ENCODE measurements around the gene GPR32.
"Not testable (repeated sequence)": the region's sequence is repeated elsewhere in the genome, so short reads cannot be mapped to it uniquely, and the experiment has no call there.

The GPR32 gene

GRCh38 chr19:50772476-50772875 lies 2.2 kb downstream of the GPR32 start:
- peaks cover 9% of the 10 kb centered on the region for H3K9me3 ChIP-seq (ENCODE audit: control insufficient read depth, low read length)
- H3K36me3 ChIP-seq (ENCODE audit: control insufficient read depth, insufficient read depth, low read length, severe bottlenecking) = no peaks in the 10 kb centered on the region
- H3K27me3 ChIP-seq (replicated peaks; ENCODE audit: control insufficient read depth, insufficient read depth, low read length) = peaks cover 5% of the 10 kb centered on the region
- DNase-seq (ENCODE audit: low read depth) = peak; percentile 22
- no peaks in the 10 kb centered on the region for H3K4me1 ChIP-seq (ENCODE audit: control insufficient read depth, insufficient read depth, low read length)
- H3K9ac ChIP-seq (ENCODE audit: low read length) = no peak overlapping the region
- H3K4me3 ChIP-seq (ENCODE audit: low read length) = no peak overlapping the region

GRCh38 chr19:50772912-50773311 lies 2.6 kb downstream of the GPR32 start:
- H3K4me1 ChIP-seq (ENCODE audit: control insufficient read depth, insufficient read depth, low read length); H3K36me3 ChIP-seq (ENCODE audit: control insufficient read depth, insufficient read depth, low read length, severe bottlenecking); H3K4me3 ChIP-seq (ENCODE audit: low read length); DNase-seq (ENCODE audit: low read depth); H3K9ac ChIP-seq (ENCODE audit: low read length); H3K27me3 ChIP-seq (replicated peaks; ENCODE audit: control insufficient read depth, insufficient read depth, low read length): not testable (repeated sequence)
- H3K9me3 ChIP-seq (ENCODE audit: control insufficient read depth, low read length) = peaks cover 11% of the 10 kb centered on the region

GRCh38 chr19:50773454-50773853 lies 3.2 kb downstream of the GPR32 start:
- H3K4me3 ChIP-seq (ENCODE audit: low read length); H3K9ac ChIP-seq (ENCODE audit: low read length); DNase-seq (ENCODE audit: low read depth); H3K4me1 ChIP-seq (ENCODE audit: control insufficient read depth, insufficient read depth, low read length); H3K36me3 ChIP-seq (ENCODE audit: control insufficient read depth, insufficient read depth, low read length, severe bottlenecking): not testable (repeated sequence)
- Histone ChIP-seq H3K9me3 (ENCODE audit: control insufficient read depth, low read length) (peaks cover 11% of the 10 kb centered on the region), H3K27me3 (replicated peaks; ENCODE audit: control insufficient read depth, insufficient read depth, low read length) (peaks cover 15% of the 10 kb centered on the region)

DNA sequence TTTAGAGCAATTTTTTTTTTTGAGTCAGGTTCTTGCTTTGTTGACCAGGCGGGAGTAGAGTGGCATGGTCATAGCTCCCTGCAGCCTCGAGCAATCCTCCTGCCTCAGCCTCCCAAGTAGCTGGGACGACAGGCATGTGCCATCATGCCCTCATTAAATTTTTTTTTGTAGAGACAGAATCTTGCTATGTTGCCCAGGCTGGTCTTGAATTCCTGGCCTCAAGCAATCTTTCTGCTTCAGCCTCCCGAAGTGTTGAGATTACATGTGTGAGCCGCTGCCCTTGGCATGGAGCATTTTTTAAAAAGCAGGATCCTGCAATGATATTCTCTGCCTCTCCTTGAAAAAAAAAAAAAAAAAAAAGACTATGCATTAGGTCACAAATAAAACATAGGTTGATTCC lies 5.9 kb downstream of the GPR32 start:
- DNase-seq (ENCODE audit: low read depth) = no peak
- Histone ChIP-seq H3K9ac (ENCODE audit: low read length) (no peak overlapping the region), H3K4me1 (ENCODE audit: control insufficient read depth, insufficient read depth, low read length) (no peaks in the 10 kb centered on the region), H3K4me3 (ENCODE audit: low read length) (no peak overlapping the region), H3K27me3 (replicated peaks; ENCODE audit: control insufficient read depth, insufficient read depth, low read length) (peaks cover 39% of the 10 kb centered on the region), H3K36me3 (ENCODE audit: control insufficient read depth, insufficient read depth, low read length, severe bottlenecking) (no peaks in the 10 kb centered on the region), H3K9me3 (ENCODE audit: control insufficient read depth, low read length) (peaks cover 11% of the 10 kb centered on the region)

GRCh38 chr19:50777261-50777660 lies 7.0 kb downstream of the GPR32 start:
- Histone ChIP-seq H3K4me1 (ENCODE audit: control insufficient read depth, insufficient read depth, low read length) (no peaks in the 10 kb centered on the region), H3K4me3 (ENCODE audit: low read length) (no peak overlapping the region), H3K9ac (ENCODE audit: low read length) (no peak overlapping the region), H3K36me3 (ENCODE audit: control insufficient read depth, insufficient read depth, low read length, severe bottlenecking) (no peaks in the 10 kb centered on the region), H3K27me3 (replicated peaks; ENCODE audit: control insufficient read depth, insufficient read depth, low read length) (peaks cover 39% of the 10 kb centered on the region), H3K9me3 (ENCODE audit: control insufficient read depth, low read length) (peaks cover 11% of the 10 kb centered on the region)
- DNase-seq (ENCODE audit: low read depth) = no peak

- DNase-seq (ENCODE audit: low read depth) = peak; percentile 14
- H3K4me1 ChIP-seq (ENCODE audit: control insufficient read depth, insufficient read depth, low read length) = no peaks in the 10 kb centered on the region
- H3K36me3 ChIP-seq (ENCODE audit: control insufficient read depth, insufficient read depth, low read length, severe bottlenecking) = no peaks in the 10 kb centered on the region
- no peak overlapping the region for H3K4me3 ChIP-seq (ENCODE audit: low read length)
- peaks cover 43% of the 10 kb centered on the region for H3K27me3 ChIP-seq (replicated peaks; ENCODE audit: control insufficient read depth, insufficient read depth, low read length)
- H3K9me3 ChIP-seq (ENCODE audit: control insufficient read depth, low read length) = peaks cover 8% of the 10 kb centered on the region
- H3K9ac ChIP-seq (ENCODE audit: low read length) = no peak overlapping the region
Observed at GRCh38 chr19:50777830-50778303, 7.6 kb downstream of the GPR32 start.

GRCh38 chr19:50778906-50779430 lies 8.7 kb downstream of the GPR32 start:
- H3K36me3 ChIP-seq (ENCODE audit: control insufficient read depth, insufficient read depth, low read length, severe bottlenecking) = no peaks in the 10 kb centered on the region
- H3K9ac ChIP-seq (ENCODE audit: low read length) = no peak overlapping the region
- peaks cover 48% of the 10 kb centered on the region for H3K27me3 ChIP-seq (replicated peaks; ENCODE audit: control insufficient read depth, insufficient read depth, low read length)
- DNase-seq (ENCODE audit: low read depth) = no peak
- H3K4me3 ChIP-seq (ENCODE audit: low read length) = no peak overlapping the region
- no peaks in the 10 kb centered on the region for H3K4me1 ChIP-seq (ENCODE audit: control insufficient read depth, insufficient read depth, low read length)
- peaks cover 8% of the 10 kb centered on the region for H3K9me3 ChIP-seq (ENCODE audit: control insufficient read depth, low read length)

DNA sequence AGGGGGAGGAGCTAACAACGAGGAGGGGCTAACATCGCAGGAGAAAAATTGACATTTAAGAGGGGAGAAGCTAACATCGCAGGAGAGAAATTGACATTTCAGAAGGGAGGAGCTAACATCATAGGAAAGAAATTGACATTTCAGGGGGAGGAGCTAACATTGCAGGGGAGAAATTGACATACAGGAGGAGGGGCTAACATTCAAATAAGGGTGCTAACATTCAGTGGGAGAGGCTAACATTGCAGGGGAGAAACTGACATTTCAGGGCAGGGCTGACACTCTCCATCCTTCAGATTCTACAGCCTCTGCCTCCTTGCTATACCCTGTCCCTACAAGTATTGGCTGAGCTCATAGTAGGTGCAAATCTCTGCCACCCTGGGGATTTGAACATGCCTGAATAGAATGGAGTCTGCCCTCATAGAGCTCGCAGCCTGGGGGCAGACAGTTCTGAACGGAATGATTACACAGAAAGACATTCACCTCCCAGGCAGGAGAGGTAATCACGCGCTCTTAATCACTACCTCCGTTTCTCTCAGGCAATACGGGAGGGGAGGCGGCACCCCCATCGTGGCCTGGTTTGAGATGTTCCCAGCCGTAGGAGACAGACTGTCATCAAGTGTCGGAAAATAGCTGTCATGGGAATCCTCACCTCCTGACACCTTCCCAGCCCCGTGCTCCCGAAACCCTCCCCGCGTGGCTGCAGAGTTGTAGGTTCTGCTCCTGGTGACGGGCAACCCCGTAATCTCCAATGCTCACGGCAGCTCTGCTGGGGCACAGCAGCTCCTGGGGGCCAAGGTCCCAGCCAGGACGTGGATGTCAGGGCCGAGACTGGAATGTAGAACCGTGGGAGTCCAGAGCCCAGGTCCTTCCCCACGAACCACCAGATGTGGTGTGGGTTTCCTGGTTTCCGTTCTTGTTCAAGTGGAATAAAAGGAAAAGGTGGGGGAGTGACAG lies 9.5 kb downstream of the GPR32 start:
- H3K9me3 ChIP-seq (ENCODE audit: control insufficient read depth, low read length) = peaks cover 8% of the 10 kb centered on the region
- peaks cover 48% of the 10 kb centered on the region for H3K27me3 ChIP-seq (replicated peaks; ENCODE audit: control insufficient read depth, insufficient read depth, low read length)
- DNase-seq (ENCODE audit: low read depth) = no peak
- H3K9ac ChIP-seq (ENCODE audit: low read length) = no peak overlapping the region
- H3K36me3 ChIP-seq (ENCODE audit: control insufficient read depth, insufficient read depth, low read length, severe bottlenecking) = no peaks in the 10 kb centered on the region
- H3K4me1 ChIP-seq (ENCODE audit: control insufficient read depth, insufficient read depth, low read length) = no peaks in the 10 kb centered on the region
- H3K4me3 ChIP-seq (ENCODE audit: low read length) = no peak overlapping the region

DNA sequence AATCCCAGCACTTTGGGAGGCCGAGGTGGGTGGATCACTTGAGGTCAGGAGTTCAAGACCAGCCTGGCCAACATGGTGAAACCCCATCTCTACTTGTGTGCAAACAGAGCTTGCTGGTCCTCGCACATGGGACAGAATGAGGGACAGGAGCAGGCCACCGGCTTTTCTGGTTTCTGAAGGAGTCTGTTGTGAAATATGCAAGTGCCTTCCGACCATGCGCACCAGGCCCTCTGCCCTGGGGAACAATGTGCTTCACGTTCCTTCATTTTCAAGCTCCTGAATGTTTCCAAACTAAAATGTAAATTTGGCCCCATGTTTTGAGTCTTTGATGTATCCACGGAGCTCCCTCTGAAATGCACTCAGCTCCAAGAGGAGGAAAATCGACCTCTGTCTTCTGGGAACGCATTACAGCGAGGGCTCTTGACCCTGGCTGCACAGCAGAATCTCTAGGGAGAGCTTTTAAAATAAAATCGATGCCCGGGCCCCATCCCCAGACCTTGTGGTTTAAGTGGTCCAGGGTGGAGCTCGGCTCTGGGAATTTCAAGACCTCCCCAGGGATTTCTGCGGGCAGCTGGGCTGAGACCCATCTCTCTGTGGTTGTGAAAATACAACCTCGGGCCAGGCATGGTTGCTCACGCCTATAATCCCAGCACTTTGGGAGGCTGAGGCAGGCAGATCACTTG lies 10.6 kb downstream of the GPR32 start:
- H3K4me3 ChIP-seq (ENCODE audit: low read length) = no peak overlapping the region
- no peaks in the 10 kb centered on the region for H3K36me3 ChIP-seq (ENCODE audit: control insufficient read depth, insufficient read depth, low read length, severe bottlenecking)
- no peak overlapping the region for H3K9ac ChIP-seq (ENCODE audit: low read length)
- H3K27me3 ChIP-seq (replicated peaks; ENCODE audit: control insufficient read depth, insufficient read depth, low read length) = peaks cover 45% of the 10 kb centered on the region
- no peak for DNase-seq (ENCODE audit: low read depth)
- H3K4me1 ChIP-seq (ENCODE audit: control insufficient read depth, insufficient read depth, low read length) = no peaks in the 10 kb centered on the region
- H3K9me3 ChIP-seq (ENCODE audit: control insufficient read depth, low read length) = peaks cover 8% of the 10 kb centered on the region

- not testable (repeated sequence) for H3K4me1 ChIP-seq (ENCODE audit: control insufficient read depth, insufficient read depth, low read length); H3K36me3 ChIP-seq (ENCODE audit: control insufficient read depth, insufficient read depth, low read length, severe bottlenecking); H3K9ac ChIP-seq (ENCODE audit: low read length); H3K9me3 ChIP-seq (ENCODE audit: control insufficient read depth, low read length); DNase-seq (ENCODE audit: low read depth); H3K4me3 ChIP-seq (ENCODE audit: low read length)
- H3K27me3 ChIP-seq (replicated peaks; ENCODE audit: control insufficient read depth, insufficient read depth, low read length) = peaks cover 29% of the 10 kb centered on the region
Observed at GRCh38 chr19:50783848-50784152, 13.5 kb downstream of the GPR32 start.

DNA sequence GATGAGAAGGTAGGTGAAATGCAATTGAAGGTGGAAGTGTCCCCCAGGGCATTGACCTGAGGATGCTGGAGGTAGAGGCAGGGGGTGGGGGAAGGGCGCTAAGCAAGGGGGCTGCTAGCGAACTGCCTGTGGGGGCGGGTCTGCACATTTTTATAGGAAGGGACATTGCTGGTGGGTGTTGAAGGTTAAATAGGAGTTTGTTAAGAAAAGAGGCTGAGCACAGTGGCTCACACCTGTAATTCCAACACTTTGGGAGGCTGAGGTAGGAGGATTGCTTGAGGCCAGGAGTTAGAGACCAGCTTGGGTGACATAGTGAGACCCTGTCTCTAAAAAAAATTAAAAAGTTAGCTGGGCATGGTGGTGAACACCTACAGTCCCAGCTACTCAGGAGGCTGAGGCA lies 14.4 kb downstream of the GPR32 start:
- no peaks in the 10 kb centered on the region for H3K4me1 ChIP-seq (ENCODE audit: control insufficient read depth, insufficient read depth, low read length)
- no peaks in the 10 kb centered on the region for H3K9me3 ChIP-seq (ENCODE audit: control insufficient read depth, low read length)
- no peak for DNase-seq (ENCODE audit: low read depth)
- H3K4me3 ChIP-seq (ENCODE audit: low read length) = no peak overlapping the region
- H3K9ac ChIP-seq (ENCODE audit: low read length) = no peak overlapping the region
- H3K27me3 ChIP-seq (replicated peaks; ENCODE audit: control insufficient read depth, insufficient read depth, low read length) = peaks cover 20% of the 10 kb centered on the region
- no peaks in the 10 kb centered on the region for H3K36me3 ChIP-seq (ENCODE audit: control insufficient read depth, insufficient read depth, low read length, severe bottlenecking)

All from adipocyte (in vitro differentiated cells).